ENCODE results near the gene CFAP97.
"Not testable (repeated sequence)": the region's sequence is repeated elsewhere in the genome, so short reads cannot be mapped to it uniquely, and the experiment has no call there.

Gene CFAP97

DNA sequence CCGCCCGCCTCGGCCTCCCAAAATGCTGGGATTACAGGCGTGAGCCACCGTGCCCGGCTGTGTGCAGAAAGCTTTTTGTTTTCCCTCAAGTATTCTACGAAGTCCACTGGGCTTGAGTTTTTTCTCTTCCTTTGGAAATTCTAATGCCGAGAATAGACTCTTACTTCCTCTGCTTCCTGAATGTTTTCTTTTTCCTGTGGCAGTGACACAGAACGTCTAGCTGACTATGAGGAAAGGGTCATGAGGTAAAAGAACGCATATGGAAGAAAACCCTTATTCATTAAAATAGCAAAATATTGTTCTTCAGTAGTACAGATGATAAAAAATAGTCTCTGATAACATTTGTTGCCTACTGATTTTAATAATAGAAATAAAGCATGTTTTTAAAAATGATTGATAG lies 65.6 kb downstream of the CFAP97 start:
- no peak for DNase-seq

DNA sequence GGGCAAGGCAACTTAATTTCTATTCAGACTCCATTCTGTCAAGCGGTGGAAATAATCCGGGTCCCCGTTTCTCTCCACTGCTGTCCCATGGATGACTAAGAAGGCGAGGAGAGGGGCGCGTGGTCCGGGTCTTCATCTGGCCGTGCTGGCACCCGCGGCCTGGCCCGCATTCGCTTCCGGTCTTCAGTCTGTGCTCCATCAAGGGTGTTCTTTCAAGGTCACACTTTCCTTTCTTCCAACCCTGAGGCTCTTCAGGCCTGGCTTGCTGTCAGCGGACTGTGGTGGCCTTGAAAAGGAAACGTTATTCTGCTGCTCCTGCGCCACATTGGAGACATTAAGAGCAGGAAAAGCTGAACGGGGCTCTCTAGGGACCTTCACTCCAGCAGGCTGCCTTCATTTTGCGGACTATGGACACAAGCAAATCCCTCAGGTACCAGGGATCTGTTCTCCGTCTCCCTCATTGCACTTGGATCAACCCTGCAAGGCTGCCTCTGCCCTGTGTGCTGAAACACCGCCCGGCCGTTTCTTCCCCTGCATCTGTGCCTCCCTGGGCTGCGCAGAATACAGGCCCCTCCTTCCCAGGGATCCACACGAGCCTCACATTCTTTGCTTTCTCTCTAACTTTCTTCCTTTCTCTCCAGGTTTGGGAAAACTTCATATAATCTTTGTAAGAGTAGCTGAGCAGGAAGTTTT lies 66.4 kb downstream of the CFAP97 start:
- no peak for DNase-seq

DNA sequence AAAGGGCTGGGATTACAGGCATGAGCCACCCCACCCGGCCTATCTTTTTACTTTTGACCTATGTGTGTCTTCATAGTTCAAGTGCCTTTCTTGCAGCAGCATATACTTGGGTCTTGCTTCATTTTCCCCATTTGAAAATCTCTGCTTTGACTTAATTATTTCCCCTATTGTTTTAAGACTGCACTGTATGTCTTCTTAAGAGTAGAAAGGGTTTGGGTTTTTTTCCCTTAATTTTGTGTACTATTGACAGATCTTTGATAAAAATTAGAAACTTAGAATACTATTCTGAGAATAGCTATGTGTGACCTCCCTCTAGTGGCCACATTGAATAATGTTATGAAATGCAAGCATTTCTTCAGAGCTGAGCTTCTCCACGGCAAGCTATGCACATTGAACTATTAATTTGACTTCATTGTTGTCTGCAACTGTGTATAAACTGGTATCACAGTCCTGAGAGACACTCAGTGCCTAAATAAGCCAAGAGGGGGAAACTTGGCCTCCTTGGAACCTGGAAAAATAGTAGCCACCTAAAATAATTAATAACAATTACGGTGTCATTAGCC lies 69.4 kb downstream of the CFAP97 start:
- no peak for DNase-seq

DNA sequence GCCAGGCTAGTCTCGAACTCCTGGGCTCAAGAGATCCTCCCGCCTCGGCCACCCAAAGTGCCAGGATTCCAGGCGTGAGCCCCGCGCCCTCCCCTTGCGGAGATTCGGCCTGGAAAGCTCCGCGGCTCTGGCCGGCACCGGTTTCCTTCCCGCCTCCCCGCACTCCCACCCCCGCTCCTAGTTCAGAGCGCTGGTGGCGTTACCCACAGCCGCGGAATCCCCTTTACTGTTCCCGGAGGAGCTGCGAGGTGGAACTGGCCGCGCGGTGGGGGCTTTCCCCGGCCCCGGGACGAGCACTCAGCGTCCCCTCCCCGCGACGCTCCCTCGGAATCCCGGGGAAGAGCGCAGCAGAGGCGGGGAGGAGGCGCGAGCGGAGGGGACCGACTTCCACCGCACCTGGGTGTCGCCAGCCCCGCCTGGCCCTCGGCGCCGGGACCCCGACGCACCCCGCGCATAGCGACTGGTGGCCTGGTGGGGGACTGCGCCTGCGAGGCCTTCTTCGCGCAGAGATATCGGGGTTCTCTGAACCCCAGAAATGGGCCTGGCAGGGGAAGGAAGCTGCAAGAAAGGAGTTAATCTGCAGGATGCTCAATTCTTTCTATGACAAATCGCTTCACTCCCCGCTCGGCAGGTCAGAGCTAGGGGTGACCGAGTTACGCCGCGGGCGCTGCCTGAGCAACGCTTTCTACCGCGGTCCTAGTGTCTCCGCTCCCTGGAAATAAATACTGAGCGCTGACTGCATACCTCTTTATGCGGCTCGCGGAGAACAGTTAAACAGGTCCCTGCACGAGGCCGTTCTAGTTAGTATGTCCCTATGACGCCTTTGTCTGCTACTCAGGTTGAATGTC lies 75.3 kb downstream of the CFAP97 start:
- DNase-seq: peak; percentile 19

DNA sequence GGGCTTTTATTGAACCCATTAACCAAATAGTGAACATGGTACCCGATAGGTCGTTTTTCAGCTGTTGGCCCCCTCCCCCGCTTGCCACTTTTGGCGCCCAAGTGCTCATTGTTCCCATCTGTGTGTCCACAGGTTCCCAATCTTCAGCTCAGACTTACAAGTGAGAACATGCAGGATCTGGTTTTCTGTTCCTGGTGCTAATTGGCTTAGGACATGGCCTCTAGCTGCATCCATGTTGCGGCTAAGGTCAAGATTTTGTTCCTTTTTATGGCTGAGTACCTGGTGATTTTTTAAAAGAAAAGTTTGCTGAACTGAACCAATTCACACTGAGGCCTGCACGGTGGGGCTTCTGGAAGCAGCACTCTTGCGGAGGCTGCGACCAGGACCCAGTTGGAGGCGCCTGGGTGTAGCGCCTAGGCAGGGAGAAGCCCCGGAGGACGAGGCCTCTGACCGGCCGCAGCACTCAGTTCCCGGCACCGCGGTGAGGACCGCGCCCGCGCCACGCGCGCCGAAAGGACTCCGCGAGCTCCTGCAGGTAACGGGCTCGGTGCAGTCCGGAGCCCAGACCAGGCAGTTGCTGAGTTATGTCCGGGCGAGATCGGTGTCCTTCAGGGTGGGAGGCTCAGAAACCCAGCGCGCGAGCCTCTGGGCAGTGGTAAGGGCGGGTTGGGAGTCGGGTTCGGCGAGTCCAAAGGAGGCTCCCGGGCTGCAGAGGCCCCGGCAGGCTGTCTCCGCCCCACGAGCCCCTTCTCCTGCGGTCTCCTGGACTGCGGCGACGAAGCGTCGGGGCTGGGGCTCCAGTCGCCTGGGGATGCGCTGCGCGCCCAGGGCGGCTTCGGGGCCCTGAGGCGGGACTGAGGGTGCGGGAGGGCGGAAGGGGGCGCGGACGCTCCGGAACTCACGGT lies 76.5 kb downstream of the CFAP97 start:
- DNase-seq: peak; percentile 12

DNA sequence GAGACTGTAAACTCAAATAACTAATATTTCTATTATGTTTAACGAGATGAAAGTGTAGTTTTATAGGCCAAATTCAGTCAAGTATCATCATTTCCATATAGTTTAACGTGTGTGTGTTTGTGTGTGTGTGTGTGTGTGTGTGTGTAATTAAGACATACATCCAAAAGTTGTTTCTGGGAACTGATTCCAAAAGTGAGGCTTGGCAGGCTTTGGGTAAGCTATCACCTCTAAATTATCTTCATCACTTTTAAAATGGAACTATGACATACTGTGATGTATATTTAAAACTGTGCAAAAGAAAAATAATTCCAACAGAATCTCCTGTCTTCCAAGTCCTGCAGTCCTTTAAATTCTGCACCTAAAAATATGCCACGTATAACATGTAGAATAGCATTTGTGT lies 79.8 kb downstream of the CFAP97 start:
- DNase-seq: no peak

DNA sequence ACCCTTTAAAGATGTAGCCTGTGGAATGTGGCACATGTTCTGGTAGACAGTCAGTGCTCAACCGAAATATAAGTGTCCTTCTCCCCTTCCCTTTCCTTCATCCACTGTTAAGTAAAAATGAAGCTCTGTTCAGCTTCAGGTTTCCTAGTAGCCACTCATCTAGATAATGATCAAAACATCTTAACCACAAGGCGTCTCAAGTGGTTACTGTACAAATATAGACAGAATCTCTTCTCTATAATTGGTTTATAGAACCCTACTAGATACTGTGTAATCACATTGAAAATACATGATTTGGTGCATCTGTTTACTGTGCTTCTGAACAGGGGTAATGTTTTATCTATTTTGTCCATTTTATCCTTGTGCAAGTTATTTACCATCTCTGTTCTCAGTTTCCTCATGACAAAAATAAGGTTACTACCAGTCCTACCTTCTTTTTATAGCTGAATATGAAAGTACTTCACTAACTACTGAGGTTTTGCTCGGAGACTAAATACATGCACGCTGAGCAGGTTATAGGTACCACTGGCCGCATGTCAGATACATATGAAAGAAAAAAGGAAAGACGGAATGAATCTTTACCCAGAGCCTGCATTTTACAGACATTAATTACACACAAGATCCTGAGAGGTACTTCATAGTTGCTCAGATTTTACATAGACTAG lies 81.0 kb downstream of the CFAP97 start:
- no peak for DNase-seq

DNA sequence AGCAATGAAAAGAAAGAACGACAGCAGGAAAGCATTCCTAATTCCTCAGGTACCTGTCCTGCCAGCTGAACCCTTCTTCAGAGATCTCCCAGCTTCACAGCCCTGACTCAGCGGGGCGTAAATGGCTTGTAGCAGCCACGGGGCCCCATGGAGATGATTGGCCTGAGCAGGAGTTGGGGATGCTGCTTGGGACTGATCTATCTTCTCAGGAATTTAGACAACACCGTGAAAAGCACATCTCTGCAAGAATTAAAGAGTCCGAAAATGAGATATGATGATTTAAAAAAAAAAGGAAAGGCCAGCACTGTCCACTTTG lies 83.2 kb downstream of the CFAP97 start:
- DNase-seq: no peak

DNA sequence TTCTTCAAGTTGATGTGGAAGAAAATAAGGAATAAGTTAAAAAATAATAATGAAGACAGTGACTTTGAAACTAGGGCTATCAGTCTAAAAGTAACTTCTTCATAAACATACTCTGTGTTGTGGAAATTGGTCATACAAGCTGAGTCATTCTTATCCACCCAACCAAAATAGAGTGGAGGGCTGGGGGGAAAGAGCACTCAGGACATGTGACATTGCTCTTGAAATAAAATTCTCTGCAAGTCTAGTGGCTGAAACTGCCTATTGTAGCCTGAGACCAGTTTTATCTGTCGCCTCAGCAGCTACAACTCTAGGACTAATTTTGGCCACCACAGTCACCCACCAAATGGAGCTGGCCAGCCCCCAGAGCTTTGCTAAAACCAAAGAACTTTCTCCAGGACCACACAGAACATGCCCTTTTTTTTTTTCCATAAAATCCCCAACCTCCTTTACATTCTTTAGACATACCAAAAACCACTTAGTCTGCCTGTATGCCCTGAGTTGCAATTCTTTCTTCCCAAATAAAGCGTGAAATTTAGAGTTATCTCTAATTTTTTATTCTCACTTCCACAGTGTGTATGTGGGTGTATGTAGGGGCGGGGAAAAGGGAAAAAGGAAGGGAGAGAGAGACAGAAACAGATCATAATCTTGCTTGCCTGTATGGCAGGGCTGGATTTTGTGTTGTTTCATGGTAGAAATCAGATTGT lies 83.7 kb downstream of the CFAP97 start:
- DNase-seq: no peak

DNA sequence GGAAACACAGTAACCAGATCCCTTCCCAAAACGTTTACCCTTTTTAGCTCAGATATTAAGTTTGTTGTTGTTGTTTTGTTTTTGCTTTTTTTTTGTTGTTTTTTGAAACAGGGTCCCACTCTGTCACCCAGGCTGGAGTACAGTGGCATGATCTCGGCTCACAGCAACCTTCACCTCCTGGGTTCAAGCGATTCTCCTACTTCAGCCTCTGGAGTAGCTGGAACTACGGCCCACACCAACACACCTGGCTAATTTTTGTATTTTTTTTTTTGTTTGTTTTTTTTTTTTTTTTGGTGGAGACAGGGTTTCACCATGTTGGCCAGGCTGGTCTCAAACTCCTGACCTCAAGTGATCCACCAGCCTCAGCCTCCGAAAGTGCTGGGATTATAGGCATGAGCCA lies 84.3 kb downstream of the CFAP97 start:
- DNase-seq: not testable (repeated sequence)

DNA sequence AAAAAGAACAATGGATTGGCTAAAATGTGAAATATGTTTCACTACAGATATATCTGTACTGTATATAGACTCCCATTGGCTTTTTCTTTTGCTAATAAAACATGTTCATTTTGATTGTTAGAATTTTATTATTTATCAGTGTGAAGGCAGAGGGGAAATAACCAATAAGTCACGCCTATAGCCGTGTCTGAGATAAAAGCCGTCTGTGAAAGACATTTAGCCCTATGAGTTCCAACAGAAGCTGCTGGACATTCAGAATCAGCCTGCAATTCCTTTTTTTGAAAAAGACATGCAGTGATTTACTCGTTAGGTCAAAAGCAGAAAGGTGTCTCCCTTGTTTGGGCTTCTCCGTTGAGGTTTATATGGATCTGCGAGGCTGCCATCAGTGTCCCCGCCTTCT lies 84.9 kb downstream of the CFAP97 start:
- DNase-seq: no peak

DNA sequence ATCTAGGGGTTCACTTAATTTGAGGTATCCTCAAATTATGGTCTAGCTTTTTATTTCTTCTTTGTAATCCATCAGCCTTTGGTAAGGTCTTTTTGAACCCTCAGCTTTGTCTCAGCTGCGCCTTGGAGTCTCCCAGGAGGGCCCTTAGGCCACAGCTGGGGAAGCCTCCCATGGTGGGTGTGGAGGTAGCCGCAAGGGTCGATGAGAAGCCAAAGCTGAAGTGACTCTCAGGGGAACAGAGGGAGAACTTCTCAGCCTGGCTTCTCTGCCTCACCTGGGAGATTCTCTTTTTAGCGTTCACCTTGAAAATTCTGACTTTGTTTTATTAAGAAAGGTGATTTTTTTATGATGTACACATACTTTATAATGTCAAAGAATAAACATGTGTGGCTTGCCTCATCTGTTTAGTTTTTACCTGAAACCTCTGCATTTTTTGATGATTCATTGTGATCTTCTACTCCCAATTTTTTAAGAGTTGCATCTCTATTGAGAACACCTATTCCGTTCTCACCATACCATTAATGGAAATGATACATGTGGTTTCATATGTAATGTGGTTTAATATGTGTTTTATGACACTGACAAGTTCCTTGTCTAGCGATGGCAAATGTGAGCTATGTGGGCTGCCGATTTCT lies 86.4 kb downstream of the CFAP97 start:
- DNase-seq: no peak

DNA sequence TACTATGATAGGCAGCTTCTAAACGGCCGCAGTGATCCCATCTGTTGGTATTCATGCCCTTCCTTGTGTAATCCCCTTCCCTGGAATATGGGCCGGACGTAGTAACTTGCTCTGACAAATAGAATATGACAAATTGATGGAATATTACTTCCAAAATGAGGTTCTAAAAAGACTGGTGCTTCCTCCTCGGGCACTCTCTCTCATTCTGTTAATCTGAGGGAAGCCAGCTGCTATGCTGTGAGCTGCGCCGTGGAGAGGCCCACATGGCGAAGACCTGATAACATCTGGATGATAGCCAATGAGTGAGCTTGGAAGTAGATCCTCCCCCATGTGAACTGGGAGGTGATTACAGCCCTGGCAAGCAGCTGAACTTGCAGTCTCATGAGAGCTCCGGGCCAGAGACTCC lies 88.0 kb downstream of the CFAP97 start:
- DNase-seq: no peak

DNA sequence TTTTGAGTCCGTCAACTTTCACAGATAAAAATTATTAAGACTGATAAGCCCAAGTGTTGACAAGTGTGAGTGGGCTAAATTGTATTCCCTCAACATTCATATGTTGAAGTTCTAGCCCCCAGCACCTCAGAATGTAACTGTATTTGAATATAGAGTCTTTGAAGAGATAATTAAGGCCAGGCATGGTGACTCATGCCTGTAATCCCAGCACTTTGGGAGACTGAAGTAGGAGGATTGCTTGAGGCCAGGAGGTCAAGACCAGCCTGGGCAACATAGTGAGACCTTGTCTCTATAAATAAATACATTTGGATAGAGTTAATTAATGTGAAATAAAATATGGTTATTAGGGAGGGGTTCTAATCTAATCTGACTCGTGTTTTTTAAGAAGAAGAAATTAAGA lies 90.5 kb downstream of the CFAP97 start:
- no peak for DNase-seq

DNA sequence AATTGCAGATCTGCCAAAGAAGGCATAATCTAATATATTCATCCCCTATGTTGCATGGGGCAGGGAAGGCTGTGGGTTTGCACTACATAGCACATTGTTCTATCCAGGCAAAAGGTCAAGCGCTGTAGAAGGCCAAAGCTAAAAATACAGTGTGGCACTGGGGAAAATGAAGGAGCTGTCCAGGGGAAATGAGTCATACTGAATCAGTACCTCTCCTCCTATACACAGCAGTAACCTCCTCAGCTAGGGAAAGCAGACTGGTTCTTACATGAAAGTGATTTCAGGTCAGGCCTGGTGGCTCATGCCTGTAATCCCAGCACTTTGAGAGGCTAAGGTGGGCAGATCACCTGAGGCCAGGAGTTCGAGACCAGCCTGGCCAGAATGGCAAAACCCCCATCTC lies 91.7 kb downstream of the CFAP97 start:
- DNase-seq: no peak

DNA sequence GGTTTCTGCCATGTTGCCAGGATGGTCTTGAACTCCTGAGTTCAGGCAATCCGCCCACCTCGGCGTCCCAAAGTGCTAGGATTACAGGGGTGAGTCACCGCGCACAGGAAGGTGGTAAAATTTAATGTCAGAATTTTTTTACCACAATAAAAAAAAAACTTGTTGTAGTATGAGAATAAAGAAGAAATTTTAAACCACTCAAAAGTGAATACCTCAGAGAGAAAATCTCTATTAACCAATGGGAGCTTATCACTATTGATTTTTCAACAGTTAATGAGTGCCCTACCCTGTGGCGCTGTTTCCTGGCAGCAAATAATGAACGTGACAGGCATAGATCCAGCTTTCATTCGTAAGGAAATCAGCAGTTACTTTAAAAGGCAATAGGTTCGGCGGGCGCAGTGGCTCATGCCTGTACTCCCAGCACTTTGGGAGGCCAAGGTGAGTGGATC lies 93.4 kb downstream of the CFAP97 start:
- no peak for DNase-seq

DNA sequence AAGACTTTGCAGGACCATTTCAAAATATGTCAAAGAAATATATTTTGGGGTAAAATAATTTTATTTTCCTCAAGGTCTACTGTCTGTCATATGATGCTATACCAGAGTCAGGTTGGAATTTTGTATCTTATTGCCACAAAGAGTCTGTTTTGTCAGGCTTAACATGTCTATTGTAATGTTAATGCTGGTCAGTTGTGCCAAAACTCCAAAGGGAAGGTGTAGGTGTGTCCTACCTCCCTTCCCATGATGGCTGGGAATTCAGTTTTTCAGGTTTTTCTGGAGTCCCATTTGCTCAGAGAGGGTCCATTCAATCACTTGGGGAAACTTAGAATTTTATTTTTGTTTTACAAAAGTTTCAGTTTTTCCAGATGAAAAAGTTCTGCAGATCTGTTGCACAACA lies 94.1 kb downstream of the CFAP97 start:
- DNase-seq: no peak

All from activated gamma-delta T cell (primary cell).